Thoracic aorta (tissue), 2 donors: ENCODE results near the gene FAM204A. TPM values are rescaled to one million over a fixed set of nuclear protein-coding genes. Genes with fewer than 3 reads are reported as not detected.

ENCODE experiments used
- ATAC-seq: fragments of 150-250 bp; one replicate; pipeline ENCODE4 v1.8.0; 2017; ENCODE audit warnings: low read depth; ENCODE audit not compliant: insufficient number of reproducible peaks, low FRiP score
- DNase-seq: peaks from one replicate; pipeline ENCODE4 v3.0.0-alpha.2; 2020; ENCODE audit warnings: low spot score
- H3K27ac ChIP-seq, 2 donors: fragments of 200-600 bp; sonication (generic); 1 replicate in 1 of 2; 2 replicates in 1 of 2; pipeline ENCODE4 v1.5.1; 2016; ENCODE audit warnings: mild to moderate bottlenecking in 2 of 2, moderate library complexity in 2 of 2
- H3K27me3 ChIP-seq: fragments of 200-600 bp; sonication (generic); replicated peaks from 2 replicates; pipeline ENCODE4 v1.6.0; 2016; ENCODE audit warnings: mild to moderate bottlenecking; ENCODE audit not compliant: insufficient read depth
- H3K36me3 ChIP-seq: fragments of 200-600 bp; sonication (generic); one replicate; pipeline ENCODE4 v1.5.1; 2016
- H3K4me1 ChIP-seq, 2 donors: fragments of 200-600 bp; sonication (generic); 1 replicate in 1 of 2; 2 replicates in 1 of 2; pipeline versions ENCODE4 v1.5.1 to v1.6.0; 2016; ENCODE audit warnings: low read depth in 2 of 2, mild to moderate bottlenecking in 1 of 2; ENCODE audit not compliant: control insufficient read depth in 1 of 2
- H3K4me3 ChIP-seq: fragments of 200-600 bp; sonication (generic); 2 replicates; pipeline ENCODE4 v1.5.1; 2016; ENCODE audit warnings: mild to moderate bottlenecking
- H3K9me3 ChIP-seq: fragments of 200-600 bp; sonication (generic); 2 replicates; pipeline ENCODE4 v1.5.1; 2016
- CTCF ChIP-seq: fragments of 200-600 bp; sonication (generic); IDR thresholded peaks from one replicate; pipeline ENCODE4 v1.5.1; 2019; ENCODE audit warnings: antibody characterized with exemption
- total RNA-seq, 2 donors: library from RNA; depleted of rRNA; stranded (reverse); fragments of >200 nt; gene quantifications; one replicate each; pipeline versions ENCODE4 v1.1.0 to v1.2.3, GENCODE V29; 2016

Gene FAM204A
- total RNA-seq, 2 donors from 2014 or later: 18.5 to 22.5 TPM

GRCh38 chr10:118333871-118334270, 8.3 kb downstream of the FAM204A start:
- peaks cover 37% of the 10 kb centered on the region for H3K36me3 ChIP-seq

DNA sequence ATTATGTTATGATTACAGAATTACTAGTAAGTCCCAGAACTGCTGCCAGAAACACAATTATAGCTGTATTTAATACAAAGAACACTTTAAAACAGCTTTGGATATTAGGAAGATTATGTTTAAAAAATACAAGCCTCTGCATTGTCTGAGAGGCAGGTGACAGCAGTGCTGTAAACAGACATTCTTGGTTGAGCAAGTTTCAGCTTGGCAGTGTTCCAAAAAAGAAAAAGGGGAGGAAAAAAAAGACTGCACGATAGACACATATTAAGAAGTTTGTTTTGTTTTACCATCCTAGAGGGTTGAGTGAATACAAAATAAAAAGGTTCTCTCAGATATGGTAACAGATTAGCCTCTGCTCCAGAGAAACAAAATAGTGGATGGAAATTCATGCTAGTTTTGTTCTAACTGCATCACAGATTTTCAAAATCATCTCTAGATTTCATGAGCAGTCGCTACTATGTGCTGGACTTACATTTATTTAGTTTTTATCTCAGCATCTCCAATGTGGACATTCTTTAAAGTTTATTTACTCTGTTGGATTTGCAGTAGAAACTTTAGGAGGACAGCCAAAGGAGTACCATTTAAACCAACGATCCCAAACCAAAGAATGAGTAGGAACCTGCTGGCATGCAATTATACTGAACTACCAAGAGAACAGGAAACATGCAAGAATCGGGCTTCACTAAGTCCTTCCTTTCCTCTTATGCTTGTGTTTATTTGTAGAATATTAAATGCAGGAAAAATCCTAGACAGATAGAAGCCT, 9.0 kb downstream of the FAM204A start:
- DNase-seq (no peak), ATAC-seq (no peak)
- H3K9me3 ChIP-seq: no peaks in the 10 kb centered on the region
- no peak overlapping the region for H3K27ac ChIP-seq
- TF ChIP-seq CTCF: no peak
- no peak overlapping the region for H3K4me3 ChIP-seq
- no peaks in the 10 kb centered on the region for H3K27me3 ChIP-seq
- H3K36me3 ChIP-seq: peaks cover 38% of the 10 kb centered on the region
- H3K4me1 ChIP-seq: peaks cover 0 to 12% of the 10 kb centered on the region in 2 donors

More at GRCh38 chr10:118333871-118334270, 8.3 kb downstream of the FAM204A start:
- no peaks in the 10 kb centered on the region for H3K9me3 ChIP-seq
- no peak overlapping the region for H3K27ac ChIP-seq
- H3K27me3 ChIP-seq: no peaks in the 10 kb centered on the region
- no peak for TF ChIP-seq CTCF
- DNase-seq: no peak
- H3K4me1 ChIP-seq: peaks cover 0 to 12% of the 10 kb centered on the region in 2 donors
- no peak overlapping the region for H3K4me3 ChIP-seq
- ATAC-seq: no peak

DNA sequence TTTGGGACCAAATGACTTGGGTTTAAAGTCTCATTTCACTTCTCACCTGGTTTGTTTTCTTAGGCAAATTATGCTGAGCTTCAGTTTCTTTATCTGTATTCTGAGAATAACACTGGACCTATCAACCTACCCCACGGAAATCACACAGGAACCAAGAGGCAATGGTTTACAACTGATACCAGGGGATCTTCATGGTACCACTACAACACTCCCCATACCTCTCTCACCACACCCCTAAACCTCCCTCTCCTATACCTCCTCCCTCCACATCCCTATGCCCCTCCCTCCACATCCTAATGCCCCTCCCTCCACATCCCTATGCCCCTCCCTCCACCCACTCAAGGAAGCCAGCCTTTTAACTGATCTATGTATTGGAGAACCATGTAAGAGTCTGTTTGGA, 9.9 kb downstream of the FAM204A start:
- Histone ChIP-seq H3K27ac (no peak overlapping the region), H3K36me3 (peaks cover 44% of the 10 kb centered on the region), H3K4me1 (peaks cover 0 to 7% of the 10 kb centered on the region in 2 donors)

GRCh38 chr10:118330295-118331076, 11.6 kb downstream of the FAM204A start:
- no peak for TF ChIP-seq CTCF
- H3K27ac ChIP-seq: no peak overlapping the region
- H3K27me3 ChIP-seq: no peaks in the 10 kb centered on the region
- H3K4me3 ChIP-seq: no peak overlapping the region
- H3K4me1 ChIP-seq: peaks cover 0 to 7% of the 10 kb centered on the region in 2 donors
- peaks cover 37% of the 10 kb centered on the region for H3K36me3 ChIP-seq
- no peaks in the 10 kb centered on the region for H3K9me3 ChIP-seq
- DNase-seq: no peak
- no peak for ATAC-seq

More for the DNA sequence above, 9.9 kb downstream of the FAM204A start:
- Histone ChIP-seq H3K27me3 (no peaks in the 10 kb centered on the region), H3K4me3 (no peak overlapping the region), H3K9me3 (no peaks in the 10 kb centered on the region)
- TF ChIP-seq CTCF: no peak
- ATAC-seq: no peak
- DNase-seq: no peak

DNA sequence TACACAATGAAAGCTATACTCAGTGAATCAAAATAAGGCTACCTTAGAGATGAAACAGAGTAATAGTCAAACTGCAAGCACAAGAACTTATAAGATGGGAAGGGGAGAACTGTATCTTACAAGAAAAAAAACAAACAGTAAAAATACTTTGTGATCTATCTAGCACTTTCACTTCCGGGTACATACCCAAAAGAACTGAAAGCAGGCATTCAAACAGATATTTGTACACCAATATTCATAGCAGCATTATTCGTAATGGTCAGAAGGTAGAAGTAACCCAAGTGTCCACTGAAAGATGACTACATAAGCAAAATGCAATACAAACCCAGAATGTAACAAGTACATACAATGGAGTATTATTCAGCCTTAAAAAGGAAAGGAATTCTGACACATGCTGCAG, 18.0 kb downstream of the FAM204A start:
- TF ChIP-seq CTCF: no peak
- no peak for DNase-seq
- no peak for ATAC-seq
- Histone ChIP-seq H3K4me3 (no peak overlapping the region), H3K27ac (no peak overlapping the region), H3K9me3 (no peaks in the 10 kb centered on the region), H3K27me3 (no peaks in the 10 kb centered on the region), H3K36me3 (peaks cover 23% of the 10 kb centered on the region), H3K4me1 (peaks cover 16 to 23% of the 10 kb centered on the region in 2 donors)
